Measurements from ENCODE around the gene SLC16A4.
A peak's percentile ranks its signal among the peaks of the same experiment; 100 is the strongest.
"Not testable (repeated sequence)": the region's sequence is repeated elsewhere in the genome, so short reads cannot be mapped to it uniquely, and the experiment has no call there.

SLC16A4 gene

GRCh38 chr1:110412576-110412975 is 21.8 kb upstream of the SLC16A4 start:
- DNase-seq (ENCODE audit: low read depth, low spot score), result peak; percentile 40
- no peak overlapping the region for H3K4me3 ChIP-seq (ENCODE audit: low read length)

- DNase-seq (ENCODE audit: low read depth, low spot score), result no peak
- H3K4me3 ChIP-seq (ENCODE audit: low read length), result no peak overlapping the region
Measured at GRCh38 chr1:110411173-110411735, 20.4 kb upstream of the SLC16A4 start.

GRCh38 chr1:110409316-110409715 is 18.5 kb upstream of the SLC16A4 start:
- no peak overlapping the region for H3K4me3 ChIP-seq (ENCODE audit: low read length)
- DNase-seq (ENCODE audit: low read depth, low spot score), result no peak

- peak overlapping the region; percentile 93 for H3K4me3 ChIP-seq (ENCODE audit: low read length)
- no peak for DNase-seq (ENCODE audit: low read depth, low spot score)
Measured at GRCh38 chr1:110408488-110408887, 17.7 kb upstream of the SLC16A4 start.

- H3K4me3 ChIP-seq (ENCODE audit: low read length), result peak within 1 kb of the TSS; percentile 93
- peak; percentile 89 for DNase-seq (ENCODE audit: low read depth, low spot score)
Measured at GRCh38 chr1:110407260-110408210, 16.7 kb upstream of the SLC16A4 start, which contains the start of gene LAMTOR5. TSS of gene LAMTOR5 (minus strand) at chr1:110407694. CDS start at chr1:110407620, 74 bp downstream.

- peak overlapping the region; percentile 93 for H3K4me3 ChIP-seq (ENCODE audit: low read length)
- not testable (repeated sequence) for DNase-seq (ENCODE audit: low read depth, low spot score)
Measured at GRCh38 chr1:110406407-110406806, 15.6 kb upstream of the SLC16A4 start.

GRCh38 chr1:110404401-110404800 is 13.6 kb upstream of the SLC16A4 start:
- DNase-seq (ENCODE audit: low read depth, low spot score), result no peak
- no peak overlapping the region for H3K4me3 ChIP-seq (ENCODE audit: low read length)

GRCh38 chr1:110403805-110404204 is 13.0 kb upstream of the SLC16A4 start:
- H3K4me3 ChIP-seq (ENCODE audit: low read length), result no peak overlapping the region
- no peak for DNase-seq (ENCODE audit: low read depth, low spot score)

GRCh38 chr1:110396259-110396958 is 5.6 kb upstream of the SLC16A4 start:
- H3K4me3 ChIP-seq (ENCODE audit: low read length); DNase-seq (ENCODE audit: low read depth, low spot score): not testable (repeated sequence)

- no peak for DNase-seq (ENCODE audit: low read depth, low spot score)
- no peak overlapping the region for H3K4me3 ChIP-seq (ENCODE audit: low read length)
Measured at GRCh38 chr1:110394493-110394820, 3.6 kb upstream of the SLC16A4 start.

- no peak for DNase-seq (ENCODE audit: low read depth, low spot score)
- no peak overlapping the region for H3K4me3 ChIP-seq (ENCODE audit: low read length)
Measured at GRCh38 chr1:110393691-110394492, 3.1 kb upstream of the SLC16A4 start.

- DNase-seq (ENCODE audit: low read depth, low spot score), result no peak
- no peak overlapping the region for H3K4me3 ChIP-seq (ENCODE audit: low read length)
Measured at GRCh38 chr1:110393286-110393685, 2.5 kb upstream of the SLC16A4 start.

GRCh38 chr1:110390096-110390495 is 730 bp downstream of the SLC16A4 start:
- no peak for DNase-seq (ENCODE audit: low read depth, low spot score)
- H3K4me3 ChIP-seq (ENCODE audit: low read length), result no peak overlapping the region

- DNase-seq (ENCODE audit: low read depth, low spot score), result no peak
- no peak overlapping the region for H3K4me3 ChIP-seq (ENCODE audit: low read length)
Measured at GRCh38 chr1:110387048-110387754, 3.6 kb downstream of the SLC16A4 start.

- no peak overlapping the region for H3K4me3 ChIP-seq (ENCODE audit: low read length)
- no peak for DNase-seq (ENCODE audit: low read depth, low spot score)
Measured at GRCh38 chr1:110385369-110385768, 5.5 kb downstream of the SLC16A4 start.

- no peak for DNase-seq (ENCODE audit: low read depth, low spot score)
- H3K4me3 ChIP-seq (ENCODE audit: low read length), result no peak overlapping the region
Measured at GRCh38 chr1:110384581-110385321, 6.1 kb downstream of the SLC16A4 start.

- H3K4me3 ChIP-seq (ENCODE audit: low read length), result peak overlapping the region; percentile 10; the same call in 1 of the 2 replicates
- DNase-seq (ENCODE audit: low read depth, low spot score), result peak; percentile 17
Measured at GRCh38 chr1:110383251-110383990, 7.4 kb downstream of the SLC16A4 start.
